Panc1 (cell line): Measurements from ENCODE around the gene TWIST2. TPM values are rescaled to one million over a fixed set of nuclear protein-coding genes. Genes with fewer than 3 reads are reported as not detected.

Experiments used
- ATAC-seq: fragments of 200-7000 bp; cut with Tn5 transposase; 2 replicates; pipeline ENCODE4 v1.9.1; 2020; ENCODE audit warnings: mild to moderate bottlenecking, moderate library complexity
- BruUV-seq: library from RNA; stranded (reverse); fragments of 400-500 nt; replicated peaks from 2 replicates; lab custom pipeline; 2021; lab: Mats Ljungman, UMichigan
- CTCF ChIA-PET: fragments of 300-600 bp; sonication (Branson Sonifier 250); formaldehyde crosslinking; loops from one replicate; lab custom pipeline; 2022; ENCODE audit warnings: antibody characterized with exemption; lab: Charles Lee
- POLR2A ChIA-PET: fragments of 300-600 bp; sonication (Branson Sonifier 250); formaldehyde crosslinking; loops from one replicate; lab custom pipeline; 2022; ENCODE audit warnings: antibody characterized with exemption; lab: Charles Lee
- DNase-seq: peaks from one replicate; pipeline ENCODE4 v3.0.0-alpha.2; 2010; ENCODE audit warnings: low read depth, low spot score
- H3K27ac ChIP-seq: 2 replicates; pipeline ENCODE4 v1.5.1; 2011; ENCODE audit warnings: mild to moderate bottlenecking, low read length, inconsistent platforms
- H3K27me3 ChIP-seq: fragments of 200-500 bp; sonication (Bioruptor generic); 2 replicates; pipeline ENCODE4 v1.6.0; 2014; ENCODE audit warnings: low read length, inconsistent platforms; ENCODE audit not compliant: control insufficient read depth, insufficient read depth
- H3K36me3 ChIP-seq: fragments of 200-500 bp; sonication (Bioruptor generic); 2 replicates; pipeline ENCODE4 v1.5.1; 2014; ENCODE audit warnings: inconsistent platforms, mild to moderate bottlenecking, low read length, moderate library complexity; ENCODE audit not compliant: control insufficient read depth, insufficient read depth
- H3K4me1 ChIP-seq: 2 replicates; pipeline ENCODE4 v1.5.1; 2011; ENCODE audit warnings: inconsistent platforms, mild to moderate bottlenecking, low read length, moderate library complexity; ENCODE audit not compliant: control insufficient read depth, insufficient read depth
- H3K4me3 ChIP-seq, 2 experiments: 2 replicates each; pipeline ENCODE4 v1.5.1; 2011 to 2012; ENCODE audit warnings: low read depth in 2 of 2, low read length in 2 of 2, mild to moderate bottlenecking in 2 of 2, inconsistent platforms in 1 of 2, moderate library complexity in 1 of 2
- H3K9me3 ChIP-seq: fragments of 200-500 bp; sonication (Bioruptor generic); 2 replicates; pipeline ENCODE4 v1.5.1; 2014; ENCODE audit warnings: low read depth, mild to moderate bottlenecking, inconsistent platforms, low read length, moderate library complexity; ENCODE audit not compliant: control insufficient read depth, insufficient read depth
- CTCF ChIP-seq: fragments of 450-650 bp; IDR thresholded peaks from 2 replicates; pipeline ENCODE4 v1.5.1; 2017; ENCODE audit warnings: mild to moderate bottlenecking
- POLR2AphosphoS5 ChIP-seq: IDR thresholded peaks from 2 replicates; pipeline ENCODE4 v1.6.1; 2012; ENCODE audit warnings: mild to moderate bottlenecking, low read depth, low read length, moderate library complexity
- SIN3A ChIP-seq: IDR thresholded peaks from 2 replicates; pipeline ENCODE4 v1.6.1; 2012; ENCODE audit warnings: low read depth, mild to moderate bottlenecking, low read length, moderate library complexity, borderline replicate concordance; ENCODE audit not compliant: insufficient read depth
- TCF7L2 ChIP-seq: IDR thresholded peaks from 2 replicates; pipeline ENCODE4 v1.6.1; 2011; ENCODE audit warnings: mild to moderate bottlenecking, low read depth, low read length, inconsistent platforms
- in situ Hi-C: cut with HindIII; loops from 2 replicates; pipeline ENCODE4 v1.10.0; 2016; ENCODE audit warnings: low sequenced_read_pairs, low pct_unique_long_range_greater_than_20kb
- intact Hi-C: fragments of 100-400 bp; cut with micrococcal nuclease; formaldehyde crosslinking; loops from one replicate; pipeline ENCODE4 v1.10.0; 2022; ENCODE audit not compliant: unreplicated experiment
- total RNA-seq: library from RNA; stranded (reverse); gene quantifications from one replicate; pipeline ENCODE4 v1.2.1, GENCODE V29; 2021; ENCODE audit not compliant: unreplicated experiment
- TF ChIP-seq, protein P1 (sequence below), 2 experiments: IDR thresholded peaks; 2 replicates each; pipeline ENCODE4 v1.6.1; 2011 to 2012; ENCODE audit warnings: low read depth in 2 of 2, control low read depth in 1 of 2, low read length in 1 of 2, mild to moderate bottlenecking in 1 of 2, moderate library complexity in 1 of 2; ENCODE audit not compliant: insufficient read depth in 1 of 2

TWIST2 gene
- total RNA-seq, 1 experiment from 2014 or later = 4.2 TPM

DNA sequence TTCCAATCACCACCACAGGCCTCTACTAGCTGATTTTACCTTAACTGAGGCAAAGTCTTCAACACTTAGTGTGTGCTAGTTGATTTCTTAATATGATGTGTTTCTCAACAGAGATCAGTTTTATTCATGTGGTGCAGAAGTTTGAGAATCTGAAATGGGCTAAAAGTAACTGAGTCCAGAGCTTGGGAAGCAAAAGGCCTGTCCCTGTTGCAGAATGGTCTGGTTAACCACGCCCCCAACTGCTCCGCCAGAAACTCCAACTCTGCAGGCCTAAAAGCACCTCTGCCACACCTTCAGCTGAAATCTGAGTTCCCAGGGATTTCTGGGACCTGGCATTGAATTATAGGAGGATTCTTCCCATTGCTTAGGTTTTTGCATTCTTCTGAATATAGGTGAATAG is 44.9 kb downstream of the TWIST2 start:
- Histone ChIP-seq H3K27me3 (no peaks in the 10 kb centered on the region), H3K9me3 (no peaks in the 10 kb centered on the region), H3K27ac (no peak overlapping the region), H3K4me1 (peaks cover 3% of the 10 kb centered on the region; the same call in 1 of the 2 replicates), H3K4me3 (no peak overlapping the region), H3K36me3 (no peaks in the 10 kb centered on the region)
- CTCF ChIA-PET = no interaction called here
- in situ Hi-C loops (no loop called here), intact Hi-C loops (no loop called here)
- DNase-seq = no peak
- TF ChIP-seq, protein P1, sequence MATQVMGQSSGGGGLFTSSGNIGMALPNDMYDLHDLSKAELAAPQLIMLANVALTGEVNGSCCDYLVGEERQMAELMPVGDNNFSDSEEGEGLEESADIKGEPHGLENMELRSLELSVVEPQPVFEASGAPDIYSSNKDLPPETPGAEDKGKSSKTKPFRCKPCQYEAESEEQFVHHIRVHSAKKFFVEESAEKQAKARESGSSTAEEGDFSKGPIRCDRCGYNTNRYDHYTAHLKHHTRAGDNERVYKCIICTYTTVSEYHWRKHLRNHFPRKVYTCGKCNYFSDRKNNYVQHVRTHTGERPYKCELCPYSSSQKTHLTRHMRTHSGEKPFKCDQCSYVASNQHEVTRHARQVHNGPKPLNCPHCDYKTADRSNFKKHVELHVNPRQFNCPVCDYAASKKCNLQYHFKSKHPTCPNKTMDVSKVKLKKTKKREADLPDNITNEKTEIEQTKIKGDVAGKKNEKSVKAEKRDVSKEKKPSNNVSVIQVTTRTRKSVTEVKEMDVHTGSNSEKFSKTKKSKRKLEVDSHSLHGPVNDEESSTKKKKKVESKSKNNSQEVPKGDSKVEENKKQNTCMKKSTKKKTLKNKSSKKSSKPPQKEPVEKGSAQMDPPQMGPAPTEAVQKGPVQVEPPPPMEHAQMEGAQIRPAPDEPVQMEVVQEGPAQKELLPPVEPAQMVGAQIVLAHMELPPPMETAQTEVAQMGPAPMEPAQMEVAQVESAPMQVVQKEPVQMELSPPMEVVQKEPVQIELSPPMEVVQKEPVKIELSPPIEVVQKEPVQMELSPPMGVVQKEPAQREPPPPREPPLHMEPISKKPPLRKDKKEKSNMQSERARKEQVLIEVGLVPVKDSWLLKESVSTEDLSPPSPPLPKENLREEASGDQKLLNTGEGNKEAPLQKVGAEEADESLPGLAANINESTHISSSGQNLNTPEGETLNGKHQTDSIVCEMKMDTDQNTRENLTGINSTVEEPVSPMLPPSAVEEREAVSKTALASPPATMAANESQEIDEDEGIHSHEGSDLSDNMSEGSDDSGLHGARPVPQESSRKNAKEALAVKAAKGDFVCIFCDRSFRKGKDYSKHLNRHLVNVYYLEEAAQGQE (IDR thresholded peaks at IDR 0.05; ENCODE audit: insufficient read depth in 1 of 2, low read depth in 2 of 2, low read length in 1 of 2) = no peak
- TF ChIP-seq CTCF = no peak
- no peak for ATAC-seq
- no TSS peak for BruUV-seq
- POLR2A ChIA-PET = no interaction called here

GRCh38 chr2:238893349-238894000 is 45.6 kb downstream of the TWIST2 start:
- Histone ChIP-seq H3K36me3 (no peaks in the 10 kb centered on the region), H3K4me3 (no peak overlapping the region), H3K27ac (no peak overlapping the region), H3K9me3 (no peaks in the 10 kb centered on the region), H3K27me3 (no peaks in the 10 kb centered on the region), H3K4me1 (peaks cover 3% of the 10 kb centered on the region; the same call in 1 of the 2 replicates)
- POLR2A ChIA-PET = no interaction called here
- intact Hi-C loops = no loop called here
- in situ Hi-C loops = no loop called here
- TF ChIP-seq TCF7L2 (no peak), POLR2AphosphoS5 (no peak), CTCF (no peak), SIN3A (no peak)
- TF ChIP-seq, protein P1 (IDR thresholded peaks at IDR 0.05; ENCODE audit: insufficient read depth in 1 of 2, low read depth in 2 of 2, low read length in 1 of 2) = no peak
- no peak for ATAC-seq
- CTCF ChIA-PET = no interaction called here
- BruUV-seq = no TSS peak
- no peak for DNase-seq
